G401 (cell line): ENCODE results near the gene TRPC4. TPM values are rescaled to one million over a fixed set of nuclear protein-coding genes. Genes with fewer than 3 reads are reported as not detected.
"Not testable (repeated sequence)": the region's sequence is repeated elsewhere in the genome, so short reads cannot be mapped to it uniquely, and the experiment has no call there.

Experiments
- DNase-seq: peaks from one replicate; pipeline ENCODE4 v3.0.0-alpha.2; 2015; ENCODE audit warnings: low spot score
- in situ Hi-C: cut with HindIII; loops from 2 replicates; pipeline ENCODE4 v1.10.0; 2016; ENCODE audit warnings: low sequenced_read_pairs, mixed read lengths
- total RNA-seq: library from RNA; depleted of rRNA; stranded (reverse); fragments of >200 nt; shearing (Covaris generic); gene quantifications from 2 replicates; pipeline ENCODE4 v1.2.3, GENCODE V29; 2014

Gene TRPC4
- total RNA-seq, 1 experiment from 2014 or later: not detected

GRCh38 chr13:37863708-37864107 is 5.9 kb downstream of the TRPC4 start:
- DNase-seq: no peak
- in situ Hi-C loops: no loop called here

DNA sequence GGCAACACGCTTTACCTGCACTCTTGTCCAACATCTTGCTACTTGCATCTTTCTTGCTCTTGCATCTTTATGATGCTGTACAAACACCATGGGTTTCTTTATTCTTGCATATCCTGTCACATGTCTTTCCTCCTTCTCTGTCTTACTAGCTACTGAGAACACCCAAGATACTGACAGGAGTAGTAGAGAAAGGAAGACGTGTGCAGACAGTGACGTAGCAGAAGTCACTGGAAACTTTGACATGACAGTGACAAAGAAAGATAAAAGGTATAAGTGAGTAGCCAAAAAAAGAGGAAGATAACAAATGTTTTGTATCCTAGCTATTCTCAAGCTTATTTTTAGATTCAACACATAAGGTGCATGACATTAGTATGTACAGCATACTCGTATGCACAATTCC is 34.2 kb downstream of the TRPC4 start:
- in situ Hi-C loops: no loop called here
- no peak for DNase-seq

GRCh38 chr13:37833411-37833810 is 36.2 kb downstream of the TRPC4 start:
- no peak for DNase-seq
- in situ Hi-C loops: no loop called here

- in situ Hi-C loops: no loop called here
- no peak for DNase-seq
Observed at GRCh38 chr13:37816276-37816675, 53.3 kb downstream of the TRPC4 start.

DNA sequence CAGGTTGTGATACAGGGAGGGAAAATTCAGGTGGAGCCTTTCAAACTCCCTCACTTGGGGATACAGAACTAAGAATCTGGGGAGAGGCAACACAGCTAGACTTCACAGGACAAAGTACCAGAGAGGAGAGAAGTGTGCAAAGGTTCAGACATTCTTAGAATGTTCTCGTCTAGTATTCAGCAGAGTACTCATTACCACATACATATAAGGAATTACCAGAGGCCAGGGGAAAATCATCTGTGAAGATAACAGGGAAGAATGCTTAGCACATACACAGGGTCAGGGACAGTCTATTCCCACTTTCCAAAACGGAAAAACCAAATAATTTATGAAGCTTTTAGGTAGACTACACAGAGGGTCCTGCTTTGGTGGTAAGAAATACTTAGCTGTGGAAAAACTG is 58.1 kb downstream of the TRPC4 start:
- in situ Hi-C loops: no loop called here
- DNase-seq: no peak

GRCh38 chr13:37806666-37807065 is 62.9 kb downstream of the TRPC4 start:
- no peak for DNase-seq
- in situ Hi-C loops: no loop called here

- in situ Hi-C loops: no loop called here
Observed at GRCh38 chr13:37797631-37798030, 71.9 kb downstream of the TRPC4 start.

DNA sequence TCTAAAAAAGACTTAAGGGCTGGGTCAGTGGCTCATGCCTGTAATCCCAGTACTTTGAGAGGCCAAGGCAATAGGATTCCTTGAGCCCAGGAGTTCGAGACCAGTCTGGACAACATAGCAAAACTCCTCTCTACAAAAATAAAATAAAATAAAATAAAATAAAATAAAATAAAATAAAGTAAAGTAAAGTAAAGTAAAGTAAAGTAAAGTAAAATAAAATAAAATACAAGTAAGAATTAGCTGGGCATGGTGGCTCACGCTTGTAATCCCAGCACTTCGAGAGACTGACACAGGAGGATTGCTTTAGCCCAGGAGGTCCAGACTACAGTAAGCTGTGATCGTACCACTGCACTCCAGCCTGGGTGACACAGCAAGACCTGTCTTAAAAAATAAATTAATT is 72.8 kb downstream of the TRPC4 start:
- not testable (repeated sequence) for DNase-seq

More at GRCh38 chr13:37797631-37798030, 71.9 kb downstream of the TRPC4 start:
- DNase-seq: no peak

DNA sequence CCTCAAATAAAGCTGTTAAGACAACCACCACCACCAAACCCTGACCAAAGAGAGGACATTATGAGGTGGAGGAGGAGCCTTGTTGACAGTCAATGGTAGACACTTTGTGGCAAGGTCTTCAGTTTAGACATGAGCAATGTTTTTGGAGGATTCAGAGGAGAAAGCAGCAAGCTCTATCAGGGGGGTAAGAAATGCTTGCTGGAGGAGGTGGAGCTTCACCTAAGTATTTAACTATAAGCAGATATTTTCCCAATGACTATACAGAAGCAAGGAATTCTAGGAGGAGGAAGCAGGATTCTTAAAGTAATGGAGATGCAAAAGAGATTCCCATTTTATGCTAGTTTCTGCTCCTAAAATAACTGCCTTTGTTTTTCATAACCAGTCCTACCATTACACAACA is 74.2 kb downstream of the TRPC4 start:
- DNase-seq: no peak
- in situ Hi-C loops: no loop called here

More for the DNA sequence above, 72.8 kb downstream of the TRPC4 start:
- in situ Hi-C loops: not testable (repeated sequence)

DNA sequence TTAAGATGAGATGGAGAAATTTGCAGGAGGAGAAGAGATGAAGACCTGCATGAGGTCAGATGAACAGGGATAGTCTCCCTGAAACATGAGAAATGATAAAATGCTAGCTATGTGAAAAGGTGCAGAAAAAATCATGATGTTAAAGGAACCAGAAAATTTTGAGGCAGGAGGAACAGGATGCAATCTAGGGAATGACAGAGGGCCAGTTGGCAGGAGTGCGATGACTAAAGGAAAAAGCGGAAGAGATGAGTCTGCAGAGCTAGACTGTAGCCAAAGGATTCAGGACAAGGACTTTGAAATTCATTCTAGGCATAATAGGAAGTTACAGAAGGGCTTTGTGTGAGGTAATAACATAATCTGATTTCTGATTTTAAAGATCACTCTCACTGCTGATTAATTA is 77.9 kb downstream of the TRPC4 start:
- DNase-seq: peak; percentile 8
- in situ Hi-C loops: no loop called here

DNA sequence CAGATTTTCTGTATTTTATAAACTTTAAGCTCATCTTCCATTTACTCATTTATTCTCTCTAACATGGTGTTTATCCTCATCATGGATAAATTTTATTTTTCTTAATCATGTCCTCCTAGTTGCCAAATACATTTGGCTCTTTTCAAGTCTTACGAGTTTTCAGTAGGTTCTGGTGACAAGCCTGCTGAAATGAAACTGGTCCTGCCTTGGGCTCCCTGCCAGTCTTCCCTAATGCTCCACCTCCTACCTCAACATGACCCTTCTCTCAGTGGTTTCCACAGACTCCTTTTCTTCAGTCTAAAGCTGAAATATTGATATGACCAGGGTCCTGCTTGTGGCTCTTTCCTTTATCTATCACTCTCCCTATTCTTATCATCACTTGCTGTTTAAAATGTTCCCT is 81.2 kb downstream of the TRPC4 start:
- DNase-seq: no peak
- in situ Hi-C loops: no loop called here

- no peak for DNase-seq
- in situ Hi-C loops: no loop called here
Observed at GRCh38 chr13:37777676-37778075, 91.9 kb downstream of the TRPC4 start.

- in situ Hi-C loops: no loop called here
- DNase-seq: no peak
Observed at GRCh38 chr13:37775871-37776270, 93.7 kb downstream of the TRPC4 start.

DNA sequence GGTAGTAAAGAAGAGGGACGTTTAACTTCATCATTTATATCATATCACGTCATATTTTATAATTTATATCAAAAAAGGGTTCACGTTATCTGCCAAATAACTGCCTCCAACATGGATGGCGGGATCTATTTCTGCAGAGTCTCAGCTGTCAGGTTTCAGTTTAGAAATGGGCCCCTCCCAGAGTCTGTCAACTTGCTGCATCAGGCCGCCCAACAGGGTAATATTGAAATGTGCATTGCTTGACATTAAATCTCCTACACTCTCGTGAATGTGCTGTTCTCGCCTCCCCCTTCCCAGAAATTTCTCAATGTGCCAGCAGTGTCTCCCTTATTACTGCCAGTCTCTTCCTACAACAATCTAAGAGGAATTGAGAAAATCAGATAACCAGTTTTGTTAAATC is 96.9 kb downstream of the TRPC4 start:
- in situ Hi-C loops: no loop called here

GRCh38 chr13:37769545-37769944 is 100.0 kb downstream of the TRPC4 start:
- in situ Hi-C loops: no loop called here
- no peak for DNase-seq

More for the DNA sequence above, 96.9 kb downstream of the TRPC4 start:
- no peak for DNase-seq

DNA sequence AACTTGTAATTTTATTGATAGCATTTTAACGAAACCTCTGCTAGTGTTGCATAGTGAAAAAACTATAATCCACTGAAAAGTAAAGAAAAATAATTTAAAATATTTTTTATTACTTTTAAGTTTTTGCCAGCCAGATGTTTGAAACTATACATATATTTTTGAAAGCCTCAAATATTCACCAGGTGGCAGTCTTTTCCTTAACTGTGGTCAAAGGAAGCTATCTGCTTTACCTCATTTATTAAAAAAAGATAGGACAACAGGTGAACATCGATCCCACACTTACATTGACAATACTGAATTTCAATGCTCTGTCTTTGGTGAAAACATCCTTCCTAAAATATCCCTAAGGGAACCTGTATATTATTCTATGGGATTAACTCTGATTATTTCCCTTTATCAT is 100.5 kb downstream of the TRPC4 start:
- in situ Hi-C loops: no loop called here
- no peak for DNase-seq

- in situ Hi-C loops: no loop called here
- no peak for DNase-seq
Observed at GRCh38 chr13:37766502-37766901, 103.1 kb downstream of the TRPC4 start.

DNA sequence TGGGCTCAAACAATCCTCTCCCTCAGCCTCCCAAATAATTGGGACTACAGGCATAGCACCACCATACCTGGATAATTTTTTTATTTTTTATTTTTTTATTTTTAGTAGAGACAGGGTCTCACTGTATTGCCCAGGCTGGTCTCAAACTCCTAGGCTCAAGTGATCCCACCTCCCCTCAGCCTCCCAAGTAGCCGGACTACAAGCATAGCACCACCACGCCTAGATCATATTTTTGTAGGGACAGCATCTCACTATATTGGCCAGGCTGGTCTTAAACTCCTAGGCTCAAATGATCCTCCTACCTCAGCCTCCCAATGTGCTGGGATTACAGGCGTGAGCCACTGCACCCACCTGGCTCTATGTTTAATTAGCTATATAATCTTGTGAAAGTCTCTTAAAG is 114.2 kb downstream of the TRPC4 start:
- no peak for DNase-seq
- in situ Hi-C loops: no loop called here

GRCh38 chr13:37753776-37754175 is 115.8 kb downstream of the TRPC4 start:
- DNase-seq: no peak
- in situ Hi-C loops: no loop called here

GRCh38 chr13:37752146-37752545 is 117.4 kb downstream of the TRPC4 start:
- in situ Hi-C loops: no loop called here

DNA sequence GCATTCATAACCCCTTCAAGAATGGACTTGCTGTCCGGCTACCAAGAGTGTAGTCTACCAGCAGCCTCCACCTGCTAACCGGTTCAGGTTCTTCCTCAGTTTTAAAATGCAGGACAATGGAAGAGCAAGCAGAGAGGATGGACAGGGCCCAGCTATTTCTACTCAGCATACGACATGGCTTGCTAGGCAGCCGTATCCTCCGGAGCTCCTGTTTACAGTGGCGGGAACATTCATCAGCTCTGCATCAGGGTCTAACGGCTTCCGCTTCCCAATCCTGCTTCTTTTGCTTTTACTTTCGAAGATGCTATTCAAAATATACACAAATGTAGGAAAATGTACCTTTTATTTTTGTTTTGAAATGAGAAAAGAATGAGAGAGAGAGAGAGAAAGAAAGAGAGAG is 118.5 kb downstream of the TRPC4 start:
- no peak for DNase-seq
- in situ Hi-C loops: no loop called here

More at GRCh38 chr13:37752146-37752545, 117.4 kb downstream of the TRPC4 start:
- peak; percentile 8 for DNase-seq

- in situ Hi-C loops: no loop called here
- DNase-seq: no peak
Observed at GRCh38 chr13:37748913-37749312, 120.7 kb downstream of the TRPC4 start.
